A673 (cell line): Measurements from ENCODE around the gene MGAT5B.

ENCODE experiments used
- EZH2 ChIP-seq: fragments of 200-600 bp; sonication (generic); IDR thresholded peaks from 2 replicates; pipeline ENCODE4 v1.6.1; 2017; ENCODE audit warnings: borderline replicate concordance, low read depth, mild to moderate bottlenecking, mixed read lengths, antibody characterized with exemption, low read length; ENCODE audit not compliant: poor library complexity, severe bottlenecking
- TF ChIP-seq, protein P1 (sequence below): fragments of 300-800, 200-600 bp; sonication (generic); conservative IDR thresholded peaks from 2 replicates; pipeline ENCODE4 v1.5.1; 2017; ENCODE audit warnings: low read depth, mild to moderate bottlenecking, antibody characterized with exemption, low read length, moderate library complexity, mixed read lengths

GRCh38 chr17:76902476-76902875 is 34.3 kb downstream of the MGAT5B start:
- TF ChIP-seq, protein P1, sequence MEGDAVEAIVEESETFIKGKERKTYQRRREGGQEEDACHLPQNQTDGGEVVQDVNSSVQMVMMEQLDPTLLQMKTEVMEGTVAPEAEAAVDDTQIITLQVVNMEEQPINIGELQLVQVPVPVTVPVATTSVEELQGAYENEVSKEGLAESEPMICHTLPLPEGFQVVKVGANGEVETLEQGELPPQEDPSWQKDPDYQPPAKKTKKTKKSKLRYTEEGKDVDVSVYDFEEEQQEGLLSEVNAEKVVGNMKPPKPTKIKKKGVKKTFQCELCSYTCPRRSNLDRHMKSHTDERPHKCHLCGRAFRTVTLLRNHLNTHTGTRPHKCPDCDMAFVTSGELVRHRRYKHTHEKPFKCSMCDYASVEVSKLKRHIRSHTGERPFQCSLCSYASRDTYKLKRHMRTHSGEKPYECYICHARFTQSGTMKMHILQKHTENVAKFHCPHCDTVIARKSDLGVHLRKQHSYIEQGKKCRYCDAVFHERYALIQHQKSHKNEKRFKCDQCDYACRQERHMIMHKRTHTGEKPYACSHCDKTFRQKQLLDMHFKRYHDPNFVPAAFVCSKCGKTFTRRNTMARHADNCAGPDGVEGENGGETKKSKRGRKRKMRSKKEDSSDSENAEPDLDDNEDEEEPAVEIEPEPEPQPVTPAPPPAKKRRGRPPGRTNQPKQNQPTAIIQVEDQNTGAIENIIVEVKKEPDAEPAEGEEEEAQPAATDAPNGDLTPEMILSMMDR, result no peak
- TF ChIP-seq EZH2, result no peak
